Measurements from ENCODE around the gene HELQ. TPM values are rescaled to one million over a fixed set of nuclear protein-coding genes. Genes with fewer than 3 reads are reported as not detected.

The HELQ gene
- total and polyA plus RNA-seq, 10 of the 15 experiments (the other 5 are each of a cell fraction or from before 2014, with no cell fraction given) = 4.5 to 13.3 (median 10.6) TPM

- peak; percentile 38 for TF ChIP-seq SP1 (IDR thresholded peaks at IDR 0.05; ENCODE audit: low read depth, low read length)
- TF ChIP-seq RELA (IDR thresholded peaks at IDR 0.05; ENCODE audit: borderline replicate concordance, partially characterized antibody) = peak; percentile 15
- TF ChIP-seq EP300 (IDR thresholded peaks at IDR 0.05; ENCODE audit: borderline replicate concordance in 1 of 2, control insufficient read depth in 1 of 2, low read depth in 2 of 2, low read length in 2 of 2) = no peak
- no peak for TF ChIP-seq ZNF592 (IDR thresholded peaks at IDR 0.05)
- TF ChIP-seq PAX8 (IDR thresholded peaks at IDR 0.05) = no peak
- TF ChIP-seq E2F4 (IDR thresholded peaks at IDR 0.05; ENCODE audit: low read depth, low read length) = no peak
- no peak for TF ChIP-seq FOXK2 (IDR thresholded peaks at IDR 0.05)
- no peak for TF ChIP-seq SREBF2 (IDR thresholded peaks at IDR 0.05; ENCODE audit: low read length)
- TF ChIP-seq SMAD1 (IDR thresholded peaks at IDR 0.05; ENCODE audit: low read depth, partially characterized antibody) = no peak
- peak; percentile 93 for TF ChIP-seq POLR2A (IDR thresholded peaks at IDR 0.05; ENCODE audit: low read depth, low read length)
- no peak for TF ChIP-seq SIX5 (IDR thresholded peaks at IDR 0.05; ENCODE audit: low read depth, low read length, severe bottlenecking)
- TF ChIP-seq NFXL1 (IDR thresholded peaks at IDR 0.05; ENCODE audit: borderline replicate concordance) = no peak
- TF ChIP-seq SPI1 (IDR thresholded peaks at IDR 0.05; ENCODE audit: borderline replicate concordance, insufficient read depth, low read depth, low read length) = no peak
- no peak for TF ChIP-seq ATF7 (IDR thresholded peaks at IDR 0.05; ENCODE audit: low read depth)
- peak; percentile 63; the same call in 1 of the 2 replicates for TF ChIP-seq POLR2AphosphoS2 (IDR thresholded peaks at IDR 0.05; ENCODE audit: low read depth, low read length)
- TF ChIP-seq ZSCAN29 (IDR thresholded peaks at IDR 0.05) = no peak
- no peak for TF ChIP-seq SUPT20H (IDR thresholded peaks at IDR 0.05; ENCODE audit: borderline replicate concordance, control insufficient read depth, low read depth, low read length)
- TF ChIP-seq HCFC1 (IDR thresholded peaks at IDR 0.05; ENCODE audit: low read length) = 0 out of 2 replicates have a peak, but pooled peaks have one; percentile 12
- peak; percentile 18; the same call in 1 of the 2 replicates for TF ChIP-seq RELB (IDR thresholded peaks at IDR 0.05; ENCODE audit: low read depth)
- no peak for TF ChIP-seq IRF5 (IDR thresholded peaks at IDR 0.05; ENCODE audit: borderline replicate concordance)
- no peak for TF ChIP-seq NFYB (IDR thresholded peaks at IDR 0.05; ENCODE audit: insufficient read depth, low read depth, low read length)
- no peak for TF ChIP-seq RFX5 (IDR thresholded peaks at IDR 0.05; ENCODE audit: low read depth, low read length)
These were observed 29.2 kb upstream of the HELQ start, which contains the start of gene ABRAXAS1 (continued) for GRCh38 chr4:83484500-83485461.
